Panc1 (cell line): ENCODE results near the gene MSRB3. TPM values are rescaled to one million over a fixed set of nuclear protein-coding genes. Genes with fewer than 3 reads are reported as not detected.

Source experiments
- ATAC-seq: fragments of 200-7000 bp; cut with Tn5 transposase; 2 replicates; pipeline ENCODE4 v1.9.1; 2020; ENCODE audit warnings: mild to moderate bottlenecking, moderate library complexity
- BruUV-seq: library from RNA; stranded (reverse); fragments of 400-500 nt; replicated peaks from 2 replicates; lab custom pipeline; 2021; lab: Mats Ljungman, UMichigan
- CTCF ChIA-PET: fragments of 300-600 bp; sonication (Branson Sonifier 250); formaldehyde crosslinking; loops from one replicate; lab custom pipeline; 2022; ENCODE audit warnings: antibody characterized with exemption; lab: Charles Lee
- POLR2A ChIA-PET: fragments of 300-600 bp; sonication (Branson Sonifier 250); formaldehyde crosslinking; loops from one replicate; lab custom pipeline; 2022; ENCODE audit warnings: antibody characterized with exemption; lab: Charles Lee
- DNase-seq: peaks from one replicate; pipeline ENCODE4 v3.0.0-alpha.2; 2010; ENCODE audit warnings: low read depth, low spot score
- H3K27ac ChIP-seq: 2 replicates; pipeline ENCODE4 v1.5.1; 2011; ENCODE audit warnings: mild to moderate bottlenecking, low read length, inconsistent platforms
- H3K27me3 ChIP-seq: fragments of 200-500 bp; sonication (Bioruptor generic); 2 replicates; pipeline ENCODE4 v1.6.0; 2014; ENCODE audit warnings: low read length, inconsistent platforms; ENCODE audit not compliant: control insufficient read depth, insufficient read depth
- H3K36me3 ChIP-seq: fragments of 200-500 bp; sonication (Bioruptor generic); 2 replicates; pipeline ENCODE4 v1.5.1; 2014; ENCODE audit warnings: inconsistent platforms, mild to moderate bottlenecking, low read length, moderate library complexity; ENCODE audit not compliant: control insufficient read depth, insufficient read depth
- H3K4me1 ChIP-seq: 2 replicates; pipeline ENCODE4 v1.5.1; 2011; ENCODE audit warnings: inconsistent platforms, mild to moderate bottlenecking, low read length, moderate library complexity; ENCODE audit not compliant: control insufficient read depth, insufficient read depth
- H3K4me3 ChIP-seq, 2 experiments: 2 replicates each; pipeline ENCODE4 v1.5.1; 2011 to 2012; ENCODE audit warnings: low read depth in 2 of 2, low read length in 2 of 2, mild to moderate bottlenecking in 2 of 2, inconsistent platforms in 1 of 2, moderate library complexity in 1 of 2
- H3K9me3 ChIP-seq: fragments of 200-500 bp; sonication (Bioruptor generic); 2 replicates; pipeline ENCODE4 v1.5.1; 2014; ENCODE audit warnings: low read depth, mild to moderate bottlenecking, inconsistent platforms, low read length, moderate library complexity; ENCODE audit not compliant: control insufficient read depth, insufficient read depth
- CTCF ChIP-seq: fragments of 450-650 bp; IDR thresholded peaks from 2 replicates; pipeline ENCODE4 v1.5.1; 2017; ENCODE audit warnings: mild to moderate bottlenecking
- POLR2AphosphoS5 ChIP-seq: IDR thresholded peaks from 2 replicates; pipeline ENCODE4 v1.6.1; 2012; ENCODE audit warnings: mild to moderate bottlenecking, low read depth, low read length, moderate library complexity
- REST ChIP-seq, 2 experiments: IDR thresholded peaks; 2 replicates each; pipeline ENCODE4 v1.6.1; 2011 to 2012; ENCODE audit warnings: low read depth in 2 of 2, control low read depth in 1 of 2, low read length in 1 of 2, mild to moderate bottlenecking in 1 of 2, moderate library complexity in 1 of 2; ENCODE audit not compliant: insufficient read depth in 1 of 2
- SIN3A ChIP-seq: IDR thresholded peaks from 2 replicates; pipeline ENCODE4 v1.6.1; 2012; ENCODE audit warnings: low read depth, mild to moderate bottlenecking, low read length, moderate library complexity, borderline replicate concordance; ENCODE audit not compliant: insufficient read depth
- TCF7L2 ChIP-seq: IDR thresholded peaks from 2 replicates; pipeline ENCODE4 v1.6.1; 2011; ENCODE audit warnings: mild to moderate bottlenecking, low read depth, low read length, inconsistent platforms
- in situ Hi-C: cut with HindIII; loops from 2 replicates; pipeline ENCODE4 v1.10.0; 2016; ENCODE audit warnings: low sequenced_read_pairs, low pct_unique_long_range_greater_than_20kb
- intact Hi-C: fragments of 100-400 bp; cut with micrococcal nuclease; formaldehyde crosslinking; loops from one replicate; pipeline ENCODE4 v1.10.0; 2022; ENCODE audit not compliant: unreplicated experiment
- total RNA-seq: library from RNA; stranded (reverse); gene quantifications from one replicate; pipeline ENCODE4 v1.2.1, GENCODE V29; 2021; ENCODE audit not compliant: unreplicated experiment

MSRB3 gene
- total RNA-seq, 1 experiment from 2014 or later, result 89.7 TPM

GRCh38 chr12:65409726-65410125 is 131.2 kb downstream of the MSRB3 start:
- intact Hi-C loops (no loop called here), in situ Hi-C loops (no loop called here)
- DNase-seq, result no peak
- BruUV-seq, result no TSS peak
- no peak for ATAC-seq
- Histone ChIP-seq H3K36me3 (no peaks in the 10 kb centered on the region), H3K27me3 (no peaks in the 10 kb centered on the region), H3K9me3 (no peaks in the 10 kb centered on the region), H3K4me3 (no peak overlapping the region), H3K27ac (no peak overlapping the region), H3K4me1 (no peaks in the 10 kb centered on the region)
- ChIA-PET CTCF (no interaction called here), POLR2A (no interaction called here)
- TF ChIP-seq POLR2AphosphoS5, result no peak
- TF ChIP-seq TCF7L2, result no peak
- no peak for TF ChIP-seq CTCF
- TF ChIP-seq SIN3A, result no peak
- TF ChIP-seq REST (IDR thresholded peaks at IDR 0.05; ENCODE audit: insufficient read depth in 1 of 2, low read depth in 2 of 2, low read length in 1 of 2), result no peak

- in situ Hi-C loops (no loop called here), intact Hi-C loops (no loop called here)
- no peaks in the 10 kb centered on the region for H3K9me3 ChIP-seq
- no peak for TF ChIP-seq TCF7L2
- TF ChIP-seq POLR2AphosphoS5, result no peak
- no peak for TF ChIP-seq CTCF
- TF ChIP-seq REST (IDR thresholded peaks at IDR 0.05; ENCODE audit: insufficient read depth in 1 of 2, low read depth in 2 of 2, low read length in 1 of 2), result no peak
- no peak for TF ChIP-seq SIN3A
- DNase-seq, result no peak
- H3K36me3 ChIP-seq, result no peaks in the 10 kb centered on the region
- BruUV-seq, result no TSS peak
- H3K27me3 ChIP-seq, result no peaks in the 10 kb centered on the region
- H3K4me3 ChIP-seq, result no peak overlapping the region
- POLR2A ChIA-PET, result no interaction called here
- H3K4me1 ChIP-seq, result no peaks in the 10 kb centered on the region
- ATAC-seq, result no peak
- CTCF ChIA-PET, result interaction anchor here (0.6 to 0.7 kb wide), 2 partner anchors 230 to 611 kb away, joined by 4 to 7 read pairs; no protein-coding TSS in a partner anchor
- no peak overlapping the region for H3K27ac ChIP-seq
These were observed 132.7 kb downstream of the MSRB3 start for GRCh38 chr12:65411171-65411570.
